Fibroblast of the aortic adventitia (primary cell): ENCODE measurements around the gene UBALD1. TPM values are rescaled to one million over a fixed set of nuclear protein-coding genes. Genes with fewer than 3 reads are reported as not detected.
"Not testable (repeated sequence)": the region's sequence is repeated elsewhere in the genome, so short reads cannot be mapped to it uniquely, and the experiment has no call there.

Source experiments
- DNase-seq: peaks from one replicate; pipeline ENCODE4 v3.0.0-alpha.2; 2010; ENCODE audit warnings: low read depth
- H3K4me3 ChIP-seq: 2 replicates; pipeline ENCODE4 v1.5.1; 2011; ENCODE audit warnings: low read depth, mild to moderate bottlenecking, control low read depth, low read length, moderate library complexity
- total RNA-seq: library from RNA; depleted of rRNA; stranded (reverse); fragments of >200 nt; gene quantifications from 2 replicates; pipeline ENCODE4 v1.2.3, GENCODE V29; 2012; ENCODE audit warnings: low replicate concordance
- TF ChIP-seq, protein P1 (sequence below): IDR thresholded peaks from 2 replicates; pipeline ENCODE4 v1.5.1; 2011; ENCODE audit warnings: mild to moderate bottlenecking, low read length, control low read depth, inconsistent platforms; ENCODE audit not compliant: insufficient read depth

The UBALD1 gene
- total RNA-seq, 1 donor, result 5.2 TPM

DNA sequence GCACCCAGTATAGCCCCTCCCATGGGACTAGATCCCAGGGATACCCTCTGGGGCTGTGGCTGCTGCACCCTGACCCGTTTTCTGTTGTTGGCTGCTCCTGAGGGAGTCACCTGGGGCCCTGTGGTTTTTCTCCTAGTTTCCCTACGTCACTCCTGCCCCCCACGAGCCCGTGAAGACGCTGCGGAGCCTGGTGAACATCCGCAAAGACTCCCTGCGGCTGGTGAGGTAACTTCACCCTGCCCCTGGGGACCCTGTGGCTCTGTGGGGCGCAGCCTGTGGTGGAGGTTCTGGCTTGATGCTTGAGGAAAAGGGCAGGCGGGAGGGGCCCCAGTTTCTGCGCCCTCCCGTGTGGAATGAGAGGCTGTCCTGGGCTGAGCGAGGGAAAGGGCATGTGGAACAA lies 37.1 kb upstream of the UBALD1 start:
- TF ChIP-seq, protein P1, sequence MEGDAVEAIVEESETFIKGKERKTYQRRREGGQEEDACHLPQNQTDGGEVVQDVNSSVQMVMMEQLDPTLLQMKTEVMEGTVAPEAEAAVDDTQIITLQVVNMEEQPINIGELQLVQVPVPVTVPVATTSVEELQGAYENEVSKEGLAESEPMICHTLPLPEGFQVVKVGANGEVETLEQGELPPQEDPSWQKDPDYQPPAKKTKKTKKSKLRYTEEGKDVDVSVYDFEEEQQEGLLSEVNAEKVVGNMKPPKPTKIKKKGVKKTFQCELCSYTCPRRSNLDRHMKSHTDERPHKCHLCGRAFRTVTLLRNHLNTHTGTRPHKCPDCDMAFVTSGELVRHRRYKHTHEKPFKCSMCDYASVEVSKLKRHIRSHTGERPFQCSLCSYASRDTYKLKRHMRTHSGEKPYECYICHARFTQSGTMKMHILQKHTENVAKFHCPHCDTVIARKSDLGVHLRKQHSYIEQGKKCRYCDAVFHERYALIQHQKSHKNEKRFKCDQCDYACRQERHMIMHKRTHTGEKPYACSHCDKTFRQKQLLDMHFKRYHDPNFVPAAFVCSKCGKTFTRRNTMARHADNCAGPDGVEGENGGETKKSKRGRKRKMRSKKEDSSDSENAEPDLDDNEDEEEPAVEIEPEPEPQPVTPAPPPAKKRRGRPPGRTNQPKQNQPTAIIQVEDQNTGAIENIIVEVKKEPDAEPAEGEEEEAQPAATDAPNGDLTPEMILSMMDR, result no peak
- DNase-seq, result no peak
- no peak overlapping the region for H3K4me3 ChIP-seq

DNA sequence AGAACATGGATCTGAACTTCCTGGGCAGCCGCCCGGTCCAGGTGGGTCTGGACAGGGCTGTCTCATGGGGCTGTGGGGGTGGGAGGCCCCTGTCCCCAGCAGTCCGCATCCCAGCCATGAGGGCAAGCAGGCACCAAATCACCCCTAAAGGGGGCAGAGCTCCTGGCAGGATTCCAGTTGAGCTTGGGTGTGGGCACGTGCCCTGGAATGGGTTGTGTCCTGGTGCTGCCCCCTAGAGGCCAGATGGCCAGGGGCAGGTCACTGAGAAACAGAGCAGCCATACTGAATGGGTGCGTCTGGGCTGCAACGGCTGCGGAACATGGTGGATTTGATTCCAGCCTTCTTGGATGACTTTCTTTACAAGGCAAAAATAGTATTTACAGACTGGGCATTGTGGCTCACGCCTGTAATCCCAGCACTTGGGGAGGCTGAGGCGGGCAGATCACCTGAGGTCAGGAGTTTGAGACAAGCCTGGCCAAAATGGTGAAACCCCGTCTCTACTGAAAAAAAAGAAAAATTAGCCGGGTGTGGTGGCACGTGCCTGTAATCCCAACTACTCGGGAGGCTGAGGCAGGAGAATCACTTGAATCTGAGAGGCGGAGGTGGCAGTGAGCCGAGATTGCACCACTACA lies 35.9 kb upstream of the UBALD1 start:
- TF ChIP-seq, protein P1, result peak; percentile 73
- DNase-seq, result peak; percentile 41
- H3K4me3 ChIP-seq, result not testable (repeated sequence)

DNA sequence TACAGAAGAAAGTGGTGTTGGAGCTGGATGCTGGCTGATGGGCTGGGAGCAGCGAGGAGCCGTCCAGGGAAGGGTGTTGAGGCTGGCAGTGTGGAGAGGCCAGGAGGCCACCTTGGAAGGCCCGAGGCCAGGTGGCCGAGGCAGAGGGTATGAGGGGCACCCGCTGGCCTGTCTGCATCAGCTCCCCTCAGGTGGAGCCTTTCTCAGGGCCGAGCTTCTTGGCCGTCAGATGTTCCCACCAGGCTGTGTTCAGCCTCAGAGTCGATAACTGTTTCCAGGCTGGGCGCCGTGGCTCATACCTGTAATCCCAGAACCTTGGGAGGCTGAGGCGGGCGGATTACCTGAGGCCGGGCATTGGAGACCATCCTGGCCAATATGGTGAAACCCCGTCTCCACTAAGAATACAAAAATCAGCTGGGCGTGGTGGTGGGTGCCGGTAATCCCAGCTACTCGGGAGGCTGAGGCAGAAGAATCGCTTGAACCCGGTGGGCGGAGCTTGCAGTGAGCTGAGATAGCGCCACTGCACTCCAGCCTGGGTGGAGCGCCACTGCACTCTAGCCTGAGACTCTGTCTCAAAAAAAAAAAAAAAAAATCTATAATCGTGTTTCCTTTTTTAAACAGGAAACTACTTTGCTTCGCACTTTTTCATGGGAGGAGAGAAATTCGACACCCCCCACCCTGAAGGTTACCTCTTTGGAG lies 35.2 kb upstream of the UBALD1 start:
- H3K4me3 ChIP-seq, result no peak overlapping the region
- no peak for DNase-seq
- TF ChIP-seq, protein P1, result no peak

DNA sequence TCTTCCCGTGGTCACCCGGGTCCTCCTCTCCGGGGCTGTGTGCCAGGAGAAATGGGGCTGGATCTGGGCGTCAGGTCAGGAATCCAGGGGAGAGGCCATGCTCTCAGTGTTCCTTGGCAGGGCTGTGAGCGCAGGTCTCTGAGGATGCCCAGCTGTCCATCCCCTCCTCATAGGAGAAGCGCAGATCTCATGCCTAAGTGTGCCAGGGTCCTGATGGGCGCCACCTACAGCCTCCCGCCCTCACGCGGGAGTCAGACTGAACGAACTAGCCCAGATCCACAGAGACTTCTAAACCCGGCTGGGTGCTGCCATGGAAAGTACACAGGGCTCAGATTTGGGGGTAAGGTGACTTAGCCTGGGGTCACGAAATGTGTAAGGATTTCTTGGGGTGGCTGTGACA lies 34.2 kb upstream of the UBALD1 start:
- no peak for DNase-seq
- TF ChIP-seq, protein P1, result no peak
- no peak overlapping the region for H3K4me3 ChIP-seq

DNA sequence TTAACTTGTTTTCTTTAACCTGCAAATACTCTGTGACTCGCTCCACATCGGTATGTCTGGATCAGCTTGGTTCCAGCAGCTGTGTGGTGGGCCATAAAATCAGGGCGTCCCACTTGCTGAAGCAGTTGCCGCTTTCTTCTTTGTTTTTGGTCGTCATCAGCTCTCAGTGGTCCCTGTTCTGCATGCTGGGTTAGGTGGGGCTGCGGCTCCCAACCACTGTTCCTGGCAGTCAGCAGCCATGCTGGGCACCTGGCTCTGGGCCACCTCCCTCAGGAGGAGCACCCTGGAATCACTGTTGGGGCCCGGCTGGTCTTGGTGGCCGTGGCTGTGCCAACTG lies 32.9 kb upstream of the UBALD1 start:
- no peak for DNase-seq
- no peak overlapping the region for H3K4me3 ChIP-seq
- TF ChIP-seq, protein P1, result no peak

DNA sequence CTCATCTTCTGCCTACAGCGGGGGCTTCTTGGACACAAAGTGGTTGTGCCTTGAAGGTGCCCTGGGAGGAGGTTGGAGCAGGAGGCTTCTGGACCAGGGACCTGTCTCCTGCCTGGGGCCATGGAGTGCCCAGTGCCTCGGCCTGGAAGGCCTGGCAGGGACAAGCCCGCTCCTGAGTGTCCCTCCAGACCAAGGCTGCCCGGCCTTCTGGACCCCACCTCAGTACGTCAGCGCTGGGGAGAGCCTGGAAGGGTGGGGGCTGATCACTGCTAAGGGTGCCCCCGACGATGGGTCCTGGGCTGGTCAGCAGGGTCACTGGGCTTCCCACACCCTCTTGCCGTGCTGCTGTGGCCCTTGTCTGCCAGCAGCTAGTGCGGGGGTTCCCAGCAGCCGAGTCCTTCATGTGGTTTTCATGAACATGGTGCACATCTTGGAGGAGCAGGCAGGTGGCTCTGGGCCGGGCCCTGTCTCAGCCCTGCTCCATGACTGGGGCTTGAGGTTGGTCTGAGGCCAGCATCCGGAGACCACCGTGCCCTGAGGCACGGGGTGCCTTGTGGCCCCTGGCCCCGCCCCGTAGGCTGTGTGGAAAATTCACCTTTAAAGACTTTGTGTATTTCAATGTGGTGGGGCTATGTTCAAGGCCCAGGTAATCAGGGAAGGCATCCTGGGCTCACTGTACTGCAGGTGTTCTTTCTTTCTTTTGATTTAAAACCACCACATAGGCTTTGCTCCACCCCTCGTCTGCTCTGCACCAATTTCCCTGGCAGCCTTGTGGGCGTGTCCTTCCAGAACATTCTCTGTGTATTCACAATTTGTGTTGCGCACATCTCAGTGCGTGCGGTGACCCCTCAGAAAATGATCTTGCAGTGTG lies 32.3 kb upstream of the UBALD1 start:
- DNase-seq, result no peak
- H3K4me3 ChIP-seq, result no peak overlapping the region

More for the DNA sequence above, 32.3 kb upstream of the UBALD1 start:
- TF ChIP-seq, protein P1, result no peak
